SU-DHL-6 (cell line): ENCODE measurements around the gene STX8.

Experiments used
- EZH2phosphoT487 ChIP-seq: fragments of 200-600 bp; sonication (generic), shearing (Covaris generic); conservative IDR thresholded peaks from 2 replicates; pipeline ENCODE4 v1.6.1; 2018; ENCODE audit warnings: mild to moderate bottlenecking, antibody characterized with exemption, low read length, moderate library complexity, mixed read lengths
- TF ChIP-seq, protein P1 (sequence below): fragments of 200-600 bp; sonication (generic); IDR thresholded peaks from one replicate; pipeline ENCODE4 v1.5.1; 2017; ENCODE audit warnings: antibody characterized with exemption, mild to moderate bottlenecking, low read length, moderate library complexity; ENCODE audit not compliant: insufficient read depth, poor library complexity, severe bottlenecking

DNA sequence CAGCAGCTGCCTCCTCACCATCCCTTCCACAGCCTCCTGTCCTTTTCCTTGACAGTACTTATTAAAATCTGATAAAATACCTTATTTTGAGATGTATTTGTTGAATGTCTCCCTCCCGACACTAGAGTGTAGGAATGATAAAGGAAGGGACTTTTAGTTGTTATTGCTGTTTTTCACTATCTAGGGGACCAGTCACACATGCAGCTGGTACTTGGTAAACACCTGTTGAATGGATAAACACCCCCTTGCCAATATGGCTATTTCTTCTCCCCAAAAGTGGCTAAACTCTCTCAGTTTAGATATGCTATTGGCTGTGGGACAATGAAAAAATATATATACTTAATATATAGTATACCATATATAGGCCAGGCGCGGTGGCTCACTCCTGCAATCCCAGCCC lies 96.7 kb downstream of the STX8 start:
- TF ChIP-seq, protein P1, sequence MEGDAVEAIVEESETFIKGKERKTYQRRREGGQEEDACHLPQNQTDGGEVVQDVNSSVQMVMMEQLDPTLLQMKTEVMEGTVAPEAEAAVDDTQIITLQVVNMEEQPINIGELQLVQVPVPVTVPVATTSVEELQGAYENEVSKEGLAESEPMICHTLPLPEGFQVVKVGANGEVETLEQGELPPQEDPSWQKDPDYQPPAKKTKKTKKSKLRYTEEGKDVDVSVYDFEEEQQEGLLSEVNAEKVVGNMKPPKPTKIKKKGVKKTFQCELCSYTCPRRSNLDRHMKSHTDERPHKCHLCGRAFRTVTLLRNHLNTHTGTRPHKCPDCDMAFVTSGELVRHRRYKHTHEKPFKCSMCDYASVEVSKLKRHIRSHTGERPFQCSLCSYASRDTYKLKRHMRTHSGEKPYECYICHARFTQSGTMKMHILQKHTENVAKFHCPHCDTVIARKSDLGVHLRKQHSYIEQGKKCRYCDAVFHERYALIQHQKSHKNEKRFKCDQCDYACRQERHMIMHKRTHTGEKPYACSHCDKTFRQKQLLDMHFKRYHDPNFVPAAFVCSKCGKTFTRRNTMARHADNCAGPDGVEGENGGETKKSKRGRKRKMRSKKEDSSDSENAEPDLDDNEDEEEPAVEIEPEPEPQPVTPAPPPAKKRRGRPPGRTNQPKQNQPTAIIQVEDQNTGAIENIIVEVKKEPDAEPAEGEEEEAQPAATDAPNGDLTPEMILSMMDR = no peak
- no peak for TF ChIP-seq EZH2phosphoT487
